Measurements from ENCODE around the gene UVRAG.

GRCh38 chr11:75899806-75900205 is 84.8 kb downstream of the UVRAG start:
- TF ChIP-seq, protein P1, sequence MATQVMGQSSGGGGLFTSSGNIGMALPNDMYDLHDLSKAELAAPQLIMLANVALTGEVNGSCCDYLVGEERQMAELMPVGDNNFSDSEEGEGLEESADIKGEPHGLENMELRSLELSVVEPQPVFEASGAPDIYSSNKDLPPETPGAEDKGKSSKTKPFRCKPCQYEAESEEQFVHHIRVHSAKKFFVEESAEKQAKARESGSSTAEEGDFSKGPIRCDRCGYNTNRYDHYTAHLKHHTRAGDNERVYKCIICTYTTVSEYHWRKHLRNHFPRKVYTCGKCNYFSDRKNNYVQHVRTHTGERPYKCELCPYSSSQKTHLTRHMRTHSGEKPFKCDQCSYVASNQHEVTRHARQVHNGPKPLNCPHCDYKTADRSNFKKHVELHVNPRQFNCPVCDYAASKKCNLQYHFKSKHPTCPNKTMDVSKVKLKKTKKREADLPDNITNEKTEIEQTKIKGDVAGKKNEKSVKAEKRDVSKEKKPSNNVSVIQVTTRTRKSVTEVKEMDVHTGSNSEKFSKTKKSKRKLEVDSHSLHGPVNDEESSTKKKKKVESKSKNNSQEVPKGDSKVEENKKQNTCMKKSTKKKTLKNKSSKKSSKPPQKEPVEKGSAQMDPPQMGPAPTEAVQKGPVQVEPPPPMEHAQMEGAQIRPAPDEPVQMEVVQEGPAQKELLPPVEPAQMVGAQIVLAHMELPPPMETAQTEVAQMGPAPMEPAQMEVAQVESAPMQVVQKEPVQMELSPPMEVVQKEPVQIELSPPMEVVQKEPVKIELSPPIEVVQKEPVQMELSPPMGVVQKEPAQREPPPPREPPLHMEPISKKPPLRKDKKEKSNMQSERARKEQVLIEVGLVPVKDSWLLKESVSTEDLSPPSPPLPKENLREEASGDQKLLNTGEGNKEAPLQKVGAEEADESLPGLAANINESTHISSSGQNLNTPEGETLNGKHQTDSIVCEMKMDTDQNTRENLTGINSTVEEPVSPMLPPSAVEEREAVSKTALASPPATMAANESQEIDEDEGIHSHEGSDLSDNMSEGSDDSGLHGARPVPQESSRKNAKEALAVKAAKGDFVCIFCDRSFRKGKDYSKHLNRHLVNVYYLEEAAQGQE (IDR thresholded peaks at IDR 0.05) = no peak
- TF ChIP-seq CTCF (IDR thresholded peaks at IDR 0.05; ENCODE audit: low read depth, low read length, missing input control) (no peak), YY1 (IDR thresholded peaks at IDR 0.05) (no peak), RAD21 (IDR thresholded peaks at IDR 0.05) (no peak), RXRA (IDR thresholded peaks at IDR 0.05) (no peak), MAX (IDR thresholded peaks at IDR 0.05) (no peak), ATF3 (IDR thresholded peaks at IDR 0.05) (no peak), TAF1 (conservative IDR thresholded peaks at IDR 0.05) (no peak)
